Kidney (tissue), 14 donors: ENCODE measurements around the gene ZFP36L2. TPM values are rescaled to one million over a fixed set of nuclear protein-coding genes. Genes with fewer than 3 reads are reported as not detected.

Experiments used
- DNase-seq, 5 donors: peaks; one replicate each; pipeline ENCODE4 v3.0.0-alpha.2; 2013 to 2020
- FAIRE-seq: peaks from 2 replicates; lab custom pipeline; 2012; peaks lifted over from hg19 to GRCh38; lab: Jason Lieb, UNC
- H3K27ac ChIP-seq, 2 donors: one replicate each; pipeline ENCODE4 v1.7.0; 2013; ENCODE audit warnings: low read depth in 2 of 2, low read length in 2 of 2, inconsistent platforms in 1 of 2
- H3K27me3 ChIP-seq: one replicate; pipeline ENCODE4 v1.7.1; 2013; ENCODE audit warnings: low read length, inconsistent platforms; ENCODE audit not compliant: control insufficient read depth, insufficient read depth
- H3K36me3 ChIP-seq, 3 donors: one replicate each; pipeline versions ENCODE4 v1.7.0 to v1.7.1; 2013; ENCODE audit warnings: low read length in 3 of 3, control low read depth in 1 of 3, inconsistent platforms in 1 of 3; ENCODE audit not compliant: insufficient read depth in 3 of 3, control insufficient read depth in 2 of 3
- H3K4me1 ChIP-seq, 3 donors: one replicate each; pipeline versions ENCODE4 v1.7.0 to v1.7.1; 2013; ENCODE audit warnings: low read length in 3 of 3, inconsistent platforms in 1 of 3, low read depth in 1 of 3; ENCODE audit not compliant: control insufficient read depth in 2 of 3, insufficient read depth in 2 of 3
- H3K4me3 ChIP-seq, 3 donors: one replicate each; pipeline versions ENCODE4 v1.7.0 to v1.8.1; 2013; ENCODE audit warnings: low read length in 3 of 3, control low read depth in 1 of 3, inconsistent platforms in 1 of 3
- H3K9ac ChIP-seq, 3 donors: one replicate each; pipeline versions ENCODE4 v1.7.0 to v1.7.1; 2013; ENCODE audit warnings: low read length in 3 of 3, control low read depth in 1 of 3, inconsistent platforms in 1 of 3
- H3K9me3 ChIP-seq, 3 donors: one replicate each; pipeline versions ENCODE4 v1.7.0 to v1.7.1; 2013; ENCODE audit warnings: low read length in 3 of 3, control low read depth in 1 of 3, inconsistent platforms in 1 of 3; ENCODE audit not compliant: control insufficient read depth in 2 of 3, insufficient read depth in 1 of 3
- CTCF ChIP-seq: IDR thresholded peaks from 3 replicates; pipeline ENCODE4 v1.5.1; 2012; ENCODE audit warnings: mild to moderate bottlenecking, moderate library complexity, borderline replicate concordance; ENCODE audit not compliant: insufficient read depth; ENCODE audit errors: extremely low read depth
- intact Hi-C: fragments of 100-400 bp; cut with DNase I; formaldehyde crosslinking; loops from one replicate; pipeline ENCODE4 v1.11.1; 2022
- polyA plus RNA-seq: library from polyadenylated mRNA; stranded (reverse); fragments of 350-450 nt; fragmentation: Illumina TruSeq; extraction: RNeasy Lipid Tissue Mini Kit (QIAGEN cat#74804); gene quantifications from one replicate; pipeline ENCODE4 v1.2.3, GENCODE V29; 2014; ENCODE audit warnings: low read depth, low replicate concordance; ENCODE audit not compliant: insufficient read depth
- total RNA-seq: library from RNA; stranded (reverse); fragmentation: NEBNext Ultra II Directional; extraction: Animal tissue kit (Norgen Biotek cat#: 25700); gene quantifications from one replicate; pipeline ENCODE4 v1.2.1, GENCODE V29; 2021
- donor health status: control.
- donor health status: control.
- donor health status: control.
- donor health status: control.
- donor health status: control.
- donor health status: DM: yes; HTN: yes; CAD: no.
- donor health status: Normal renal cell carcinoma (clear cell type).

The ZFP36L2 gene
- total and polyA plus RNA-seq, 2 donors from 2014 or later = 35.4 to 247 TPM

GRCh38 chr2:43199492-43200488, 26.6 kb downstream of the ZFP36L2 start:
- peak; percentile 45 to 92 (median 61) for DNase-seq
- H3K9ac ChIP-seq = no peak overlapping the region
- H3K36me3 ChIP-seq = no peaks in the 10 kb centered on the region
- FAIRE-seq = no peak
- H3K27ac ChIP-seq = peak overlapping the region; percentile 7 to 66
- TF ChIP-seq CTCF = no peak
- intact Hi-C loops = no loop called here
- H3K9me3 ChIP-seq = no peaks in the 10 kb centered on the region
- no peak overlapping the region for H3K4me3 ChIP-seq
- H3K27me3 ChIP-seq = no peaks in the 10 kb centered on the region
- peaks cover 5 to 9% (median 6%) of the 10 kb centered on the region in 3 donors for H3K4me1 ChIP-seq

- TF ChIP-seq CTCF = no peak
- no peaks in the 10 kb centered on the region for H3K36me3 ChIP-seq
- FAIRE-seq = no peak
- intact Hi-C loops = no loop called here
- no peaks in the 10 kb centered on the region for H3K27me3 ChIP-seq
- H3K9me3 ChIP-seq = no peaks in the 10 kb centered on the region
- DNase-seq = no peak
- no peak overlapping the region for H3K27ac ChIP-seq
- H3K4me1 ChIP-seq = peaks cover 12 to 23% (median 22%) of the 10 kb centered on the region in 3 donors
- no peak overlapping the region for H3K9ac ChIP-seq
- no peak overlapping the region for H3K4me3 ChIP-seq
These were observed 28.1 kb downstream of the ZFP36L2 start for GRCh38 chr2:43198263-43198662.

- FAIRE-seq (no peak), DNase-seq (no peak)
- Histone ChIP-seq H3K9ac (no peak overlapping the region), H3K9me3 (no peaks in the 10 kb centered on the region), H3K36me3 (no peaks in the 10 kb centered on the region), H3K27ac (no peak overlapping the region), H3K4me1 (peaks cover 14 to 30% (median 28%) of the 10 kb centered on the region in 3 donors), H3K4me3 (no peak overlapping the region), H3K27me3 (no peaks in the 10 kb centered on the region)
- no peak for TF ChIP-seq CTCF
- intact Hi-C loops = no loop called here
These were observed 28.9 kb downstream of the ZFP36L2 start for GRCh38 chr2:43197588-43197896.
